Stimulated activated CD8-positive, alpha-beta memory T cell treated with anti-CD3 and anti-CD28 coated beads, Interleukin-4, amount 100 ng/mL, for 1 hour (primary cell): ENCODE measurements around the gene POLR3A.

Experiments
- DNase-seq, 2 donors: peaks; one replicate each; pipeline ENCODE4 v3.0.0-alpha.2; 2020; ENCODE audit warnings: low read depth in 2 of 2, low spot score in 1 of 2

POLR3A gene

DNA sequence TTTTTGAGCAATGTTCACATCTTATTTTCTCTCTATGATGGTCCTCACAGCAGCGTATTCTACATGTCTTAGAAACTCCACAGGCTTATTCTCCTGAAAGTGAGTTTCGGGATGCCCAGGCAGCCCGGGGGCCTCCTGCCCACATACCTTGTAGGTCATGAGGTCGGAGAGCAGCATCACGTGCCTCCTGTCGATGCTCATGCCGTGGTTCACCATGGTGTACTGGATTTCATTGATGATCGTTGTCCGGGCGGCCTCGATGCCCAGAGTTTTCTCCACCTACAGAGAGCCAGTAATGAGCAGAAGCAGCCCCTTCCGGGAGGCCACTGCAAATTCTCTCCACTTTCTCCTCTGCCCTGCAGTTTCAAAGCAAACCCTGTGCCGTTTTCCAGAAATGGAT lies 48.0 kb downstream of the POLR3A start:
- DNase-seq = no peak

DNA sequence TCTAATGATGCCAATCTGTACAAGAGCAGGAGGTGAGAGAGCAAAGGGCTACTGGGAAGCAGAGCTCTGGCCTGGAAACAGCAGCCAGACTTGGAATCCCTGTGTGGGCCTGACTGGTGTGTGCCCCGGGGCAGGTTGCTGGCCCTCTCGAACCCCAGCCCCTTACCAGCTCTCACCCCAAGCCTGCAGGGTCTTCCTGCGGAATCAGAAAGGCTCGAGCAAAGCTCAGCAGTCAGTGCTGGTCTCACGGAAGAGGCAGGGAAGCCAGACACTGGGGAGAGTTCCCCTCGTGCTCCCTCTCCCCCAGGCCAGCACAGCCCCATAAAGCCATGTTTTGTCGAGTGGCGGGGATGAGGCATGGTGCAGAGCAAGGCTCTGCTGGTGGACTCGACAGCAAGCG lies 50.1 kb downstream of the POLR3A start:
- no peak for DNase-seq

DNA sequence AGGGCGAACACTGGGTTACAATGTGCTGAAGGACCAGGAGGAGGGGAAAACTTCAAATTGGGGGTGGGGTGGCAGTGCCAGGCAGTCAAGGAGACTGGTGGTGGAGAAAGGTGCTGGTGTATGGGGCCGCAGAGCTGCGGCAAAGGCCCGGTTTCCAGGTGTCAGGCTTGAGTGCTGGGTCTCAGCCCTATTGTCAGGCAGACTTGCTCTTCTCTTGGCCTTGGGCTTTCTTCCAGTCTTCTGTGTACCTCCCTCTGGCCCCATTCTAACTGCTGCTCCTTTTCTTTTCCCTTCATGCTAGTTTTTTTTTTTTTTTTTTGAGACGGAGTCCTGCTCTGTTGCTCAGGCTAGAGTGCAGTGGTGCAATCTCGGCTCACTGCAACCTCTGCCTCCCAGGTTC lies 51.0 kb downstream of the POLR3A start:
- no peak for DNase-seq

DNA sequence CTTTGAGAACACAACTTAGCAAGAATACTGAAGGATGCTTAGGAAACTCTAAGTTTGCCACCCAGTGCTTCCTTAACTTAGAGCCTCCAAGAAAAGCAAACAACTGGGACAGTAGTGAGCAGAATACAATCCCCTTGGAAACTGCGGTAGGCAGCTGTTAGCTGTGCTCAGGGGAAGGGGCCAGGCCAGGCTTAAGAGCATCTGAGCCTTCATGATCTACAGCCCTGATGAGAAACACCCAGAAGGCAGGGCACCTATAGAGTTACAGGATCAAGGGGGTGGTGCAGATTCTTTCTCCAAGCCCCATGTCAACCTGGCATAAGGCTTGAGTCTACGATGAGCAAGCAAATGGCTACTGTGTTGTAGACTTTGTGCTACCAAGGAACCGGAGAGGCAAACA lies 51.4 kb downstream of the POLR3A start:
- DNase-seq = no peak

DNA sequence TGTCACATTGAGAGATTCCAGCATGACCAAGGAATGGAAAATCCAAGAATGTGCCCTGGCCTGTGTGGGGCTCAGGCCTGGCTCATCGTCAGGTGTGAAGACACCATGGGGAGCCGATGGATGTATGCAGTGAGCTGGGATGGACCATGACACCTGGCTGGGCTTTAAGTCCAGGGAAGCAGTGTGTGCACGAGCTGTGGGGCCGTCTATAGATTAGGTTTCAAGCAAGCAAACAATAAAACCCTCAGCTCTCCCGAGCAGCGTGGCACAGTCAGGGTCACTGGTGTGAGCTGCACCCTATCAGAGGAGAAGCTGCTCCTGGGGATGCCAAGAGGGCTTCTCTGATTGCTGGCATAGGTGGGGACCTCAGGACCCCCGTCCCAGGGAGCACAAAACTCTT lies 52.3 kb downstream of the POLR3A start:
- DNase-seq = no peak

DNA sequence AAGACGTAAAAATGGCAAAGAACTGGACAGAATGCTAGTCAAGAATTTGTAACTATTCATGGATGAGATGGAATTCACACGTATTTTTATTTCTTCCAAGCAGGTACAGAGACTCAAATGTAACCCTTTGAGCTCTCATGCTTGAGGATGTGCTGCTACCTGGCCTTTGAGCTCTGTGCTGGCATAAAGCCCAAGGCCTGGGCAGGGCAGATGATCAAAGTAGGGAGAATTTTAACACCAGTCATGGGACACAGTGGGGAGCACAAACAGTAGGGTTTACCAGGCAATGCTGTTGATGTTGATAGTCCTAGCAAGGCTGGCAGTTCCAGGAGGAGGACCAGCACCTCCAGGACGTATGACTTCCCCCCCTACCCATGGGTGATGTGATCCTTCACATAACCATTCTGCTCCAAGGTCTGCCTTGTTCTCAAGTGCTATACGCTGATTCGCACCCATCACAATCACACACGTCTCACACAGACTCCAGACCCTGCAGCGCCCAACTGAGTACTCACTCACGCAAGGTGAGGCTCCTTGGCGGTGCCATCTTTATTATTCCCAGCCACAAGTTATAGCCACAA lies 54.1 kb downstream of the POLR3A start:
- no peak for DNase-seq

DNA sequence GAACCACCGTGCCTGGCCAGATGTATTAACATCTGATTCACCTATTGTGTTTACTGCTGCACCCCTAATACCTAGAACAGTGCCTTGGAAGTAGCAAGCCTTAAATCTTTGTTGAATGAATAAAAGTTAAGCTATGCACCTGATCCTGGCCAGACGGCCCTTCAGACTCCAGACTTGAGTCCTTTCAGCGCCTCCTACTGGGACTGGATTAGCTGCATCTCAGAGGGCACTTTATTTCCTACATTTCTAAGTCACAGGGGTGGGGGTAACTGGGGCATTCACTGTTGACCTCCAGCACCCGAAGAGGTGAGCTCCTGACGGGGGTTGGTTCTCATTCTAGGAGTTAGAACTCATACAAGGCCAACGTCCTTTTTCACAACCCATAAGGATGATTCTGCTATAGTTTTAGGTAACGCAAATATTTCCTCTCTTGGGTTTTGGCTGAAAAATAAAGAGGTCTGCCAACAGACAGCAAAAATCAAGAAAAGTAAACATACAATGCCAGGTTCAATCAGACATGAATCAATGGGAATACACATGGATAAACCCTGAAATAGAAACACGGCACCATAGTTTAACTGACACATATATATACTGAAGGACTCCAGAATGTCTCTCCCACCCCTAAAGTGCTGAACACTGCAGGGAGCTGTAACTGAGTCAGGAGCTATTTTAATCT lies 54.8 kb downstream of the POLR3A start:
- DNase-seq = no peak

DNA sequence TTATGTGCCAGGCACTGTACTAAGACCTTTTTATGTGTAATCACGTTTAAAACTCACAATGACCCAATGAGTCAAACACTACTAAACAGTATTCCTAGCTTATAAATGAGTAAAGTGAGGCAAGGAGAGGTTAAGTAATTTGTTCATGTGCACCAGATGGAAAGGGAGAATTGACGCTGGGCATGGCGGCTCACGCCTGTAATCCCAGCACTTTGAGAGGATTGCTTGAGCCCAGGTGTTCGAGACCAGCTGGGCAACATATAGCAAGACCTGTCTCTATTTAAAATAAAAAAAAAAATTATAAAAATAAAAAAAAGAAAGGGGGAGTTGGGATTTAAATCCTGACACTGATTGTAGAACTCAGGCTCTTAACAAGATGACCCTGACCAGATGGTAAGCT lies 56.0 kb downstream of the POLR3A start:
- no peak for DNase-seq

DNA sequence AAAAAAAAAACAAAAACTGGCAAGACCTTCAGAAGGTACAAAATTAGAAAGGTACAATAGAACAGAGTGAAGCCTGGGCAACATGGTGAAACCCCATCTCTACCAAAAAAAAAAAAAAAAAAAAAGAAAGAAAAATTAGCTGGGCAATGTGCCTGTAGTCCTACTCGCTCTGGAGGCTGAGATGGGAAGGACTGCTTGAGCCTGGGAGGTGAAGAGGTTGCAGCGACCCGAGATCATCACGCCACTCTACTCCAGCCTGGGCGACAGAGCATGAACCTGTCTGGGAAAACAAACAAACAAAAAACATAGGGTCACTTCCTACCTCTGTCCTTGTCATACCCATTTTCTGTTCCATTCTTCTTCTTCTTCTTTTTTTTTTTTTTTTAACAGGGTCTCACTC lies 57.2 kb downstream of the POLR3A start:
- no peak for DNase-seq

DNA sequence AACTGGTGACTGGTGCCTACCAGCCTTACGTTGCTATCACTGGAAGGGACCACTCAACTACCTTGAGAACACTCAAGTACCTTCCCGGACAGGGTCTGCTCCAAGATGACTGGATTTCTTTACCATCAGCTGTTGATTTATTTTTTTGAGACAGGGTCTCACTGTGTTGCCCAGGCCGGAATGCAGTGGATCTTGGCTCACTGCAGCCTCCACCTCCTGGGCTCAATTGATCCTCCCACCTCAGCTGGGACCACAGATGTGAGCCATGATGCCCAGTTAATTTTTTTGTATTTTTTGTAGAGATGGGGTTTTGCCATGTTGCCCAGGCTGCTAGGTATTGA lies 57.5 kb downstream of the POLR3A start:
- DNase-seq = no peak

DNA sequence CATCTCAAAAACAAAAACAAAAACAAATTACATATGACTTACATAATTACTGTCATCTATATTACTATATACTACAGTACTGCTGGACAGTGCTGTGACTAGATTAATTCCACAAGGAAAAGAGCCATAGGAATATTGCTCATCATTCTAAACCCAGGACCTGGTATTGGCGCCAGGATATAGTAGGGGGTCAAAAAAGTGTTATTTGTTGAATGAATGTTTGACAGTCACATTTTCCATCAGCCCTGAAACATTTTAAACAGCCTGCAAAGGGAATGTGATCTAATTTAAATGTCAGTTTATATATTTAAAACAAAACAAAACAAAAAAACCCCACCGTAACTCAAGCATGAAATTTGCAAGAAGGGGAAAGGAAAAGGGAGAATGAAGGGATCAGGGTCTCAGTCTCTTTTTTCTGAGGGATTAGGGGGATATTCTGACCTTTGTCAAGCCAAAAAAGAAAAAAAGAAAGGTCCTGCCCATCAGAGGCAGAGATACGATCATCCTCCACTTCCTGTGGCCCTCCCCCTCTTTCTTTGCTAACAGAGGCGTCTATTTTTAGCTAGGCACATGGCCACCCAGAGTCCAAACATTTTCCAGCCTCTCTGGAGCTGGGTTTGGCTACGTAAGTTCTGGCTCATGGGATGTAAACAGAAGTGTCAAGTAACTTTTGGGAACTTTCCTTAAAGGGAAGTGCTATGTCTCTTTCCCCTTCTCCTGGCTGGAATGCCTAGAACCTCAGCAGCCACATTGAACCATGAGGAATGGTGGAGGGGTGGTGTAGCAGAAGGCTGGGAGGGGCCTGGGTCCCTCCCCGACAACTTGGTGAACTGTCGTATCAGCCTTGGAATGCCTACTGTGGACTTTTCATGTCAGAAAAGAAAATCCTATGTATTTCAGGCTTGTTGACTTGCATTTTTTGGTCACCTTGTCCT lies 58.2 kb downstream of the POLR3A start:
- DNase-seq = no peak

DNA sequence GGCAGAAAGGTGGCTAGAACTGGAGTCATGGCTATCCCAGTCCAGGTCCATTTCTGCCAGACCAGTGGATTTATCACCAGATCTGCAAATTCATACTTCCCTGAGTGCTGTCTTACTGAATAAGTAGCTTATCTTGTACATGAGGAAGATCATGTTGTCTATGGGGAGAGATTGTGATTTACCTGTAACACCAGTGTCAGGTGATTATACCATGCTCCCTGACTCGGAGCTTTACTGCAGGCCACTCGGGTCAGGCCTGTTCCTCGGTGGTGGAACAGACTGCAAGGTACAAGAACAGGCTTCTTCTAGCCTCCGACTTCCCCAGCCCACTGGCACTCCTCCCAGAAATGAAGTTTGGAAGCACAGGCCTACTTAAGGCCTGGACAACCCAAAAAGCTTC lies 60.2 kb downstream of the POLR3A start:
- no peak for DNase-seq

DNA sequence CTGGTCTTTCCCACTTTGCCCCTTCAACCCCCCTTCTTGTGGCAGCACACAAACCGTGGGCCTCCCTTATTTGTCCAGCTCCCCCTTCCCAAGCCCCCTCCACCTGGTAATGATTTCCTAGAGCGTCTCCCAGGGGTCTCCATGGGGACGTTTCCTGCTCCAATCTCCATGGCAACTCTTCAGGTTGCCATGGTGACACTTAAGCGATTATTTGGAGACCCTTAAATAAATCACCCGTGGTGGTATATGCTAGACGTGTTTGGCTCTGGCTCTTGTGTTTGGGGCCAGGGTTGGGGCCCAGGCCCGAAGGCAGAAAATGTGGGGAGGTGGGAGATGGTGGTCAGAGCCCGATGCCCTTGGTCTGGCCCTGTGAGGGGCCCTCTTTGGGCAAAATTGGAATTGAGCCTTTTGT lies 61.7 kb downstream of the POLR3A start:
- DNase-seq = no peak

DNA sequence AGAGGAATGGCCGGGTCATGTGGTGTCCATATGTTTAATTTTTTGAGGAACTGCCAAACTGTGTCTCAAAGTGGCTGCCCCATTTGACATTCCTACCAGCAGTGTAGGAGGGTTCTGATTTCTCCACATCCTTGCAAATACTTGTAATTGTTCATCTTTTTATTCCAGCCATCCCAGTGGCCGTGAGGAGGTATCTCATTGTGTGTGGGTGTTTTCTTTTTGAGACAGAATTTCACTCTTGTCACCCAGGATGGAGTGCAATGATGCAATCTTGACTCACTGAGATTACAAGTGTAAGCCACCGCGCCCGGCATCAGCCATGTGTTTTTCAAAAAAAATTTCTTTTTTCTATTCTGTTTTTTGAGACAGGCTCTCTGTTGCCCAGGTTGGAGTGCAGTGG lies 64.0 kb downstream of the POLR3A start:
- no peak for DNase-seq

DNA sequence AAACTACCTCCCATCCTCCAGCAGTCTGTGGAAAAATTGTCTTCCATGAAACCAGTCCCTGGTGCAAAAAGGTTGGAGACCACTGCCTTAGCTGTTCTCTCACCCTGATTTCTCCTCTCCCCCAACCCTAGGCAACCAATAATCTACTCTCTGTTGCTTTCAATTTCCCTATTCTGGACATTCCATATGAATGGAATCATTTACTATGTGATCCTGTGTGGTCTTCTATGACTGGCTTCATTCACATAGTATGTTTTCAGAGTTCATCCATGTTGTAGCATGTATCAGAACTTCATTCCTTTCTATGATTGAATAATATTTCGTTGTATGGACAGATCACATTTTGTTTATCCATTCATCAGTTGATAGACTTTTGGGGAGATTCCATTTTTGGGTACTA lies 64.5 kb downstream of the POLR3A start:
- no peak for DNase-seq

DNA sequence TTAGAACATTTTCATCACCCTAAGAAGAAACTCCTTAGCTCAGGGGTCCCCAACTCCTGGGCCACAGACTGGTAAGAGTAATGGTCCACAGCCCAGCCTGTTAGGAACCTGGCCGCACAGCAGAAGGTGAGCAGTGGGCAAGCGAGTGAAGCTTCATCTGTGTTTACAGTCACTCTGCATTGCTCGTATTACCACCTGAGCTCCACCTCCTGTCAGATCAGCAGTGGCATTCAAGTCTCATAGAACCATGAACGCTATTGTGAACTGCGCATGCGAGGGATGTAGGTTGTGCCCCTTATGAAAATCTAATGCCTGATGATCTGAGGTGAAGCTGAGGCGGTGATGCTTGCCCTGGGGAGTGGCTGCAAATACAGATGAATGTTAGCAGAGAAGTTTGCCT lies 65.4 kb downstream of the POLR3A start:
- DNase-seq = no peak

DNA sequence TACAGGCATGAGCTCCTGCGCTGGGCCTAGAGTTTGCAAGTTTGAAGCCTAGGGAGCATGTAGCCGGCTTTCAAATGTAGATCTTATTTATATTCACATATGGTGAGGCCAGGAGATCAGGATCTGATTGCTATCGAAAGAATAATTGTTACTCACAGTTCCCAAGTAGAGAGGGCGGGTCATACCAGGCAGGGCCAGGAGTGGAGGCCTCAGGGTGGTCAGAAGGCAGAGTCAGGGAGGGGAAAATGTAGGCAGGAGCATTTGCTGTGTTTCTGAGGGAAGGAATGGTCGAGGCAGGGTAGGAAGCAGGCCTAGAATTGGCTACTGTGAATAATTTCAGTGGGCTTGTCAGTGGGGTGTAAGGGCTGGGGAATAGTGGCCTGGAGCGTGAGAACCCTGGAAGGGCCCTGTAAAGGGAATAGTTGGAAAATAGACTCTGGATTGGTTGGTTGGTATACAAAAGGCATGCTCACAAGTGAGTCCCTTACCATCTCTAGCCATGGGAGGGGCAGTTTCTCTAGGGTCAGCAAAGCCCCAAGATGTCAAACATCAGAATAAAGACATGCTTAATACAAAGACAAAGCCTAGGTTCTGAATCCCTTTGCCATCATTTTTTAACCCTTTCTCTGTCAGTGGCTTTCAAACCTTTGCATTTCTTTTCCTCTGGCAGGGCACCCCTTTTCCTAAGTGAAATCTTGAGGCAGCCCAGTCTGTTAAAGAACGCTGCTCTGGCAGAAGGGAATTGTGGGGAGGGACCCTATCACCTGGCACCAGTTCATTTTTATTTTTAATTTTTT lies 66.8 kb downstream of the POLR3A start:
- no peak for DNase-seq

DNA sequence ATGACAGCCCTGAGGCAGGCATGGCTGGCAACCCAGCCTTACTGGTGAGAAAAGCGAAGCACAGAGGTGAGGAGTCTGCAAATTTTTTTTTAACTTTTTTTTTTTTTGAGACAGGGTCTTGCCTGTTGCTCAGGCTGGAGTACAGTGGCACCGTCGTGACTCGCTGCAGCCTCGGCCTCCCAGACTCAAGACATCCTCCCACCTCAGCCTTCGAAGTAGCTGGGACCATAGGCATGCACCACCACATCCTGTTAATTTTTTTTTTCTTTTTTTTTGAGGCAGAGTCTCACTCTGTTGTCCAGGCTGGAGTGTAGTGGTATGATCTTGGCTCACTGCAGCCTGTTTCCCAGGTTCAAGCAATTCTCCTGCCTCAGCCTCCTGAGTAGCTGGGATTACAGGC lies 67.6 kb downstream of the POLR3A start:
- DNase-seq = no peak

DNA sequence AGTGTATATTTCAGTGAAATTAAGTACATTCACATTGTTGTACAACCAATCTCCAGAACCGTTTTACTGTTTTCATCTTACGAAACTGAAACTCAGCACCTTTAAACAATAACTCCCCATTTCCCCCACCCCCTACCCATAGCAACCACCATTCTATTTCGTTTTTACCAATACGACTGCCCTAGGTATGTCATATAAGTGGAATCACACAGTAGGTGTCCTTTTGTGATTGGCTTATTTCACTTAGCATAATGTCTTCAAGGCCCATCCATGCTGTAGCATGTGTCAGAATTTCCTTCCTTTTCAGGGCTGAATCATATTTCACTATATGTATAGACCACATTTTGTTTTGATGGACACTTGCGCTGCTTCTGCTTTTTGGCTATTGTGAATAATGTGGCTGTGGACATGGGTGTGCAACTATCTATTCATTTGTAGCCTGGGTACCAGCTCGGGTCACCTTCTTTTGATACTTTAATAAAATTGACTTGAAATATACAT lies 68.4 kb downstream of the POLR3A start:
- DNase-seq = no peak

DNA sequence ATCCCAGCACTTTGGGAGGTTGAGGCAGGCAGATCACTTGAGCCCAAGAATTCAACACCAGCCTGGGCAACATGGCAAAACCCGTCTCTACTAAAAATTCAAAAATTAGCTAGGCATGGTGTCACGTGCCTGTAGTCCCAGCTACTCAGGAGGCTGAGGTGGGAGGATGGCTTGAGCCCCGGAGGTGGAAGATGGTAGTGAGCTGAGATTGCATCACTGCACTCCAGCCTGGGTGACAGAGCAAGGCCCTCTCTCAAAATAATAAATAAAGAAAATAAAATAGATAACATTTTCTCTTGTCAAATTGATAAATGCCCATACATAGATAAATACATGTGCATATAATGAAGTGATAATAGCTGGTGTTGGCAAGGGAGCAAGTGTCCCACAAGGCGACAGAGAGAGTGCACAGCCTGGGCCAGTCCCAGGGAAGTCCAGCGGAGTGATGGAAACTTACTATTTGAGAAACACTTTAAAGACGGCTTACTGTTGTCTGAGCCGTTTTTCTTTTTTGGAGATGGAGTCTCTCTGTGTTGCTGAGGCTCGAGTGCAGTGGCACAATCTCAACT lies 69.3 kb downstream of the POLR3A start:
- DNase-seq = no peak

DNA sequence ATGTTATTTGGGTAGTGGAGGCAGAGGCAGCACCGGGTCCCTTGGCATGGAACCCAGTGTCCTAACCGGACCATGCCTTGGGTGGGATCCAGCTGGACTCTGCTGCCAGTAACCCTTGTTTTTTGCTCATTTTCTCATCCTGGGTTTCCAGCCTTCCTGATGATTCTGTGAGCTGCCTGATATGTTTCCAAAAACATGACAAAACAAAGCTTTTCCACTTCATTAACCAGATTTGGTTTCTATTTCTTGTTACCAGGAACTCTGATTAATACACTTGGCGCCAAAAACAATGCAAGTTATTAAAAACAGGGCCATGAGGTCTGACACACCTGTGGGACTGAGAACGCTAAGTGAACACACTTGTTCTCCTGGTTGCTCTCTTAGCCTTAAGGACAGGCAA lies 69.9 kb downstream of the POLR3A start:
- DNase-seq = no peak
